ENCODE measurements around the gene TBC1D2. TPM values are rescaled to one million over a fixed set of nuclear protein-coding genes. Genes with fewer than 3 reads are reported as not detected.
"Not testable (repeated sequence)": the region's sequence is repeated elsewhere in the genome, so short reads cannot be mapped to it uniquely, and the experiment has no call there.

The TBC1D2 gene
- total RNA-seq, 1 donor from 2014 or later, result 2.3 TPM

GRCh38 chr9:98175028-98175569, 80.3 kb downstream of the TBC1D2 start:
- H3K9me3 Mint-ChIP-seq (ENCODE audit: unreplicated experiment), result no peaks in the 10 kb centered on the region
- peaks cover 23% of the 10 kb centered on the region for H3K4me1 Mint-ChIP-seq (ENCODE audit: unreplicated experiment)
- no peak for TF ChIP-seq CTCF (IDR thresholded peaks at IDR 0.05; ENCODE audit: unreplicated experiment)
- H3K36me3 Mint-ChIP-seq (ENCODE audit: low read depth, unreplicated experiment), result no peaks in the 10 kb centered on the region
- H3K27me3 Mint-ChIP-seq (ENCODE audit: unreplicated experiment), result peaks cover 8% of the 10 kb centered on the region
- no peak overlapping the region for H3K4me3 Mint-ChIP-seq (ENCODE audit: unreplicated experiment)
- peak overlapping the region; percentile 61 for H3K27ac Mint-ChIP-seq (ENCODE audit: unreplicated experiment)
- no peak for DNase-seq (ENCODE audit: low spot score)

DNA sequence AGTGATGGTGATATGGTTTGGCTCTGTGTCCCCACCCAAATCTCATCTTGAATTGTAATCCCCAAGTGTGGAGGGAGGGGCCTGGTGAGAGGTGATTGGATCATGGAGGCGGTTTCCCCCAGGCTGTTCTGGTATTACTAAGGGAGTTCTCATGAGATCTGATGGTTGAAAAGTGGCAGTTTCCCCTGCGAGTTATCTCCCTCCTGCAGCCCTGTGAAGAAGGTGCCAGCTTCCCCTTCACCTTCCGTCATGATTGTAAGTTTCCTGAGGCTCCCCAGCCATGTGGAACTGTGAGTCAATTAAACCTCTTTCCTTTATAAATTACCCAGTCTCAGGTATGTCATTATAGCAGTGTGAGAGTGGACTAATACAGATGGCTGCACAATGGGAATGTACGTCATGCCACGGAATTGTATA, 80.9 kb downstream of the TBC1D2 start:
- not testable (repeated sequence) for H3K36me3 Mint-ChIP-seq (ENCODE audit: low read depth, unreplicated experiment); H3K4me3 Mint-ChIP-seq (ENCODE audit: unreplicated experiment)
- peak overlapping the region; percentile 92 for H3K27ac Mint-ChIP-seq (ENCODE audit: unreplicated experiment)

DNA sequence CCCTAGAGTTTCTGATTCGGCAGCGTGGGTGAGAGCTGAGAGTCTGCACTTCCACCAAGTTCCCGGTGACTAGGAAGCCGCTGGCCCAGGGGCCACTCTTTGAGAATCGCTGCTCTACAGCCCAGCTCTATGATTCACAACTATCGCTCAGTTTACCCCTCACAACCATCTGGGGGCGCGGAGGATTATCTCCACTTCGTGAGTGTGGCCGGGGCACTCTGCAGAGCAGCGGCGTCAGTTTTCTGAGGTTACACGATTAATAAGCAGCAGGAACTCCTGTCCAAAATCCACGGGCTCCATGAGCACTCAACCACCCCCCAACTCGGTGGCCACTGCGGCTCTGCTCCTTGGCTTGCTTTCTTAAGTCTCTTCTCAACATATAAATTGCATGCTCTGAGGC, 82.3 kb downstream of the TBC1D2 start:
- no peak overlapping the region for H3K4me3 Mint-ChIP-seq (ENCODE audit: unreplicated experiment)
- TF ChIP-seq CTCF (IDR thresholded peaks at IDR 0.05; ENCODE audit: unreplicated experiment), result no peak
- no peaks in the 10 kb centered on the region for H3K9me3 Mint-ChIP-seq (ENCODE audit: unreplicated experiment)
- peaks cover 23% of the 10 kb centered on the region for H3K4me1 Mint-ChIP-seq (ENCODE audit: unreplicated experiment)
- H3K36me3 Mint-ChIP-seq (ENCODE audit: low read depth, unreplicated experiment), result no peaks in the 10 kb centered on the region
- peak overlapping the region; percentile 53 for H3K27ac Mint-ChIP-seq (ENCODE audit: unreplicated experiment)
- peaks cover 7% of the 10 kb centered on the region for H3K27me3 Mint-ChIP-seq (ENCODE audit: unreplicated experiment)
- DNase-seq (ENCODE audit: low spot score), result no peak

More for the DNA sequence above, 80.9 kb downstream of the TBC1D2 start:
- H3K27me3 Mint-ChIP-seq (ENCODE audit: unreplicated experiment); H3K9me3 Mint-ChIP-seq (ENCODE audit: unreplicated experiment): not testable (repeated sequence)
- peaks cover 23% of the 10 kb centered on the region for H3K4me1 Mint-ChIP-seq (ENCODE audit: unreplicated experiment)
- DNase-seq (ENCODE audit: low spot score), result peak; percentile 31

DNA sequence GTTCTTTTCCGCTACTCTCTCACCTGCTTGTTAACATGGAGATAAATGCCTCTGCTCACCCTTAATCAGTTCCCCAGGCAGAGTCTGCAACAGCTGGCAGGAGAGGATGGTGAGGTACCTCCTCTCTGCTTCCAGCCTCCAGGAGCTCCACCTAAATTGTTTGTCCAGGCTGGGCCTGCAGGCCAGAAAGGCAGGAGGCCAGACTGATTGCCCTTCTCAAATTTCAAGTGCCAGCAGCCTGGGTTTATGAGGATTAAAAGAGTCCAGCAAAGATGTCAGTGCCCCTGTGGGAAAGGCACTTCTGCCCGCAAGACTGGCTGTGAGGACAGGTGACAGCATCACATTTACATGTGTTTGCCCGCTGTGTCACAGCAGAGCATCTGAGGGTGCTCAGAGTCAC, 82.8 kb downstream of the TBC1D2 start:
- H3K36me3 Mint-ChIP-seq (ENCODE audit: low read depth, unreplicated experiment), result no peaks in the 10 kb centered on the region
- TF ChIP-seq CTCF (IDR thresholded peaks at IDR 0.05; ENCODE audit: unreplicated experiment), result no peak
- no peaks in the 10 kb centered on the region for H3K9me3 Mint-ChIP-seq (ENCODE audit: unreplicated experiment)
- H3K4me1 Mint-ChIP-seq (ENCODE audit: unreplicated experiment), result peaks cover 23% of the 10 kb centered on the region
- no peak overlapping the region for H3K27ac Mint-ChIP-seq (ENCODE audit: unreplicated experiment)
- peaks cover 6% of the 10 kb centered on the region for H3K27me3 Mint-ChIP-seq (ENCODE audit: unreplicated experiment)
- no peak for DNase-seq (ENCODE audit: low spot score)
- no peak overlapping the region for H3K4me3 Mint-ChIP-seq (ENCODE audit: unreplicated experiment)

DNA sequence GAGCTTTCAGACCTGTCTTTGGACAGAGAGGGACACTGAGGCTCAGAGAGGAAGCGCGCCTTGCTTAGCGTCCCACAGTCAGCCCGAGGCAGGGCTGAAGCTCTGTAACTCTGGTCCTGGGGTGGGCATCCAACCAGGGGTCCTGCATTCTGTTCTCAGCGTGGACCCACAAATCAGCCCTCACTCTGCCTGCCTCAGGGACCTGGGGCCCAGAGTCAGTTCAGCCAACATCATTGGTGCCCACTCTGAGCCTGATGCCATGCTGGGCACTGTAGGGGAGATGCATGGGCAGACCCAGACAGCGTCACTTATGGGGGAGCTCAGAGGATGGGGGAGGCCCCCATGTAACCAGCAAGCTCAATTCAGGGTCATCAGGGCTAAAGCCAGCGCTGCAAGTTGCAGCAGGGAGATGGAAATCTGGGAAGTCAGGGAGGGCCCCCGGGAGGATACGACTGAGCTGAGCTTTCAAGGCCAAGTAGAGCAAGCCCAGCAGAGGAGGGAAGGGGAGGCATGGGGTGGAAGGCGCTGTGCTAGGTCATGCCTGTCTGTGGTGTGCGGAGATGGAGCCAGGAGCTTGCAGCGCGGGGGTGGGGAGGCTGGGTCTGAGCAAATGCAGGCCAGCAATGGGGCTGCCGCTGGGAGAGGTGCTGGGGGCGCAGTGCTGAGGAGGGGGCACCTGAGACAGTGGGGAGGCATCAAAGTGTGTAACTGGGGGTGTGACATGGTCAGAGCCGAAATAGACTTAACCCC, 84.1 kb downstream of the TBC1D2 start:
- Mint-ChIP-seq H3K4me3 (ENCODE audit: unreplicated experiment) (no peak overlapping the region), H3K36me3 (ENCODE audit: low read depth, unreplicated experiment) (no peaks in the 10 kb centered on the region), H3K9me3 (ENCODE audit: unreplicated experiment) (no peaks in the 10 kb centered on the region), H3K27ac (ENCODE audit: unreplicated experiment) (peak overlapping the region; percentile 13), H3K4me1 (ENCODE audit: unreplicated experiment) (peaks cover 21% of the 10 kb centered on the region), H3K27me3 (ENCODE audit: unreplicated experiment) (peaks cover 6% of the 10 kb centered on the region)
- DNase-seq (ENCODE audit: low spot score), result no peak
- TF ChIP-seq CTCF (IDR thresholded peaks at IDR 0.05; ENCODE audit: unreplicated experiment), result no peak
